Trophoblast cell (in vitro differentiated cells and primary cell): ENCODE results near the gene RARA.

Experiments used
- DNase-seq, 2 donors: peaks; one replicate each; pipeline ENCODE4 v3.0.0-alpha.2; 2016
- H2AFZ ChIP-seq: 2 replicates; pipeline ENCODE4 v1.6.1; 2013; ENCODE audit warnings: low read length, moderate library complexity, mild to moderate bottlenecking; ENCODE audit not compliant: insufficient read depth, poor library complexity
- H2AK5ac ChIP-seq: 2 replicates; pipeline ENCODE4 v1.6.1; 2013; ENCODE audit warnings: mild to moderate bottlenecking, low read length
- H2BK120ac ChIP-seq: 2 replicates; pipeline ENCODE4 v1.6.1; 2013; ENCODE audit warnings: low read length, mild to moderate bottlenecking, moderate library complexity; ENCODE audit not compliant: insufficient read depth, poor library complexity
- H2BK12ac ChIP-seq: 2 replicates; pipeline ENCODE4 v1.6.1; 2013; ENCODE audit warnings: mild to moderate bottlenecking, low read length, moderate library complexity
- H2BK5ac ChIP-seq: 2 replicates; pipeline ENCODE4 v1.6.1; 2013; ENCODE audit warnings: low read length, low read depth, moderate library complexity, mild to moderate bottlenecking; ENCODE audit not compliant: poor library complexity
- H3K14ac ChIP-seq: 2 replicates; pipeline ENCODE4 v1.6.1; 2013; ENCODE audit warnings: mild to moderate bottlenecking, low read length
- H3K18ac ChIP-seq: 2 replicates; pipeline ENCODE4 v1.6.1; 2013; ENCODE audit warnings: mild to moderate bottlenecking, low read length
- H3K23ac ChIP-seq: 2 replicates; pipeline ENCODE4 v1.6.1; 2013; ENCODE audit warnings: low read length
- H3K27ac ChIP-seq: 2 replicates; pipeline ENCODE4 v1.5.1; 2013; ENCODE audit warnings: low read depth, mild to moderate bottlenecking, inconsistent platforms, low read length, moderate library complexity
- H3K27me3 ChIP-seq: 2 replicates; pipeline ENCODE4 v1.6.1; 2013; ENCODE audit warnings: inconsistent platforms, mild to moderate bottlenecking, low read length, moderate library complexity; ENCODE audit not compliant: insufficient read depth
- H3K36me3 ChIP-seq, 2 experiments: 1 replicate in 1 of 2; 2 replicates in 1 of 2; pipeline ENCODE4 v1.6.1; 2013; ENCODE audit warnings: low read length in 2 of 2, mild to moderate bottlenecking in 2 of 2, moderate library complexity in 1 of 2; ENCODE audit not compliant: insufficient read depth in 2 of 2, control insufficient read depth in 1 of 2
- H3K4ac ChIP-seq: 2 replicates; pipeline ENCODE4 v1.6.1; 2013; ENCODE audit warnings: low read depth, mild to moderate bottlenecking, low read length, moderate library complexity
- H3K4me1 ChIP-seq, 2 experiments: 1 replicate in 1 of 2; 2 replicates in 1 of 2; pipeline ENCODE4 v1.6.1; 2013; ENCODE audit warnings: low read length in 2 of 2, mild to moderate bottlenecking in 2 of 2, moderate library complexity in 1 of 2; ENCODE audit not compliant: insufficient read depth in 2 of 2, control insufficient read depth in 1 of 2
- H3K4me2 ChIP-seq: 2 replicates; pipeline ENCODE4 v1.6.1; 2013; ENCODE audit warnings: inconsistent platforms, mild to moderate bottlenecking, low read length, moderate library complexity
- H3K4me3 ChIP-seq: 2 replicates; pipeline ENCODE4 v1.5.1; 2013; ENCODE audit warnings: mild to moderate bottlenecking, low read depth, low read length, inconsistent platforms
- H3K79me1 ChIP-seq: one replicate; pipeline ENCODE4 v1.6.1; 2013; ENCODE audit warnings: low read length
- H3K79me2 ChIP-seq: 2 replicates; pipeline ENCODE4 v1.6.1; 2013; ENCODE audit warnings: low read length, mild to moderate bottlenecking; ENCODE audit not compliant: control insufficient read depth, insufficient read depth, poor library complexity
- H3K9ac ChIP-seq: 2 replicates; pipeline ENCODE4 v1.6.1; 2013; ENCODE audit warnings: mild to moderate bottlenecking, low read length
- H3K9me3 ChIP-seq: 2 replicates; pipeline ENCODE4 v1.6.1; 2013; ENCODE audit warnings: low read depth, mild to moderate bottlenecking, control low read depth, inconsistent platforms, low read length; ENCODE audit not compliant: insufficient read depth
- H4K12ac ChIP-seq: 2 replicates; pipeline ENCODE4 v1.6.1; 2013; ENCODE audit warnings: low read depth, mild to moderate bottlenecking, low read length, moderate library complexity
- H4K8ac ChIP-seq: 2 replicates; pipeline ENCODE4 v1.6.1; 2013; ENCODE audit warnings: low read depth, mild to moderate bottlenecking, low read length, moderate library complexity
- H4K91ac ChIP-seq: one replicate; pipeline ENCODE4 v1.6.1; 2013; ENCODE audit warnings: low read depth, mild to moderate bottlenecking, low read length, moderate library complexity
- WGBS: extraction: QIAGEN DNeasy Blood & Tissue Kit; methylation state at CpG from one replicate; pipeline ENCODE4 v1.1.7; 2013; ENCODE audit warnings: missing lambda C conversion rate; ENCODE audit not compliant: insufficient read length, insufficient coverage; ENCODE audit errors: extremely low coverage; 5-methylcytosine and 5-hydroxymethylcytosine counted together

The RARA gene

DNA sequence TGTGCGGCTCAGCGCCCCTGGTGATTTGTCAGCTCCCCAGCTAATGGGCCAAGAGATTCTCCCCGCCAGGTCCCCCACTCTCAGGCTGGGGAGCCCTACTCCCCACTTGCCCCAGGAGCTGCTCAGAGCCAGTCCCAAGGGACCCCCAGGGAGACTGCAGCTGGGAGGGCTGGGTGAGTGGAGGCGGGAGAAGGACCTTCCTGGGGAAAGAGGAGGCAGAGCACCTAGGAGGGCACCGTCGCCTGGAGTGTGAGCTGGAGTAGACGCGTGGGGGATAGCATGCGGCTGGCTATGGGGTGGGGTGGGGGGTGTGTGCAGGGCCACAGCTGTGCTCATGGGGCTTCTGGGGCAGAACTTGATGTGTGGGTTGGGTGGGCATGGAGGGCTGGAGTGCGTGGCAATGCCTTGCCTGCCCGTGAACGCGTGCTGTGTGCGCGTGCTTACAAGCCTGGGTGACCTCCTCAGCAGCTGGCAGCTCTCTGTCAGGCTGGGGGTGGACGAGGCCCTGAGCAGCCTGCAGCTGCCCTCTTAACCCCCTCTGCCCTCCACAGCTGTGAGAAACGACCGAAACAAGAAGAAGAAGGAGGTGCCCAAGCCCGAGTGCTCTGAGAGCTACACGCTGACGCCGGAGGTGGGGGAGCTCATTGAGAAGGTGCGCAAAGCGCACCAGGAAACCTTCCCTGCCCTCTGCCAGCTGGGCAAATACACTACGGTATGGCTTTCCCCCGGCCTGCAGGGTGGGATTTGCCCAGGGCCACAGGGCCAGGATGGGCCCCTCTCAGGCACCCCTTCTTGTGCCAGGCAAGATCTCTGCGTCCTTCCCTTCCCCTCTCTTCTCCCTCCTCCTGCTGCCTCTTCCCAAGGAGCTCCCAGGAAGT, 42.6 kb downstream of the RARA start:
- H3K14ac ChIP-seq: no peak overlapping the region
- no peaks in the 10 kb centered on the region for H3K27me3 ChIP-seq
- H3K79me2 ChIP-seq: no peaks in the 10 kb centered on the region
- no peak overlapping the region for H4K12ac ChIP-seq
- no peak for DNase-seq
- peaks cover 10 to 21% of the 10 kb centered on the region in 2 experiments for H3K4me1 ChIP-seq
- H2BK120ac ChIP-seq: no peak overlapping the region
- H3K23ac ChIP-seq: no peak overlapping the region
- no peak overlapping the region for H2AFZ ChIP-seq
- no peak overlapping the region for H4K91ac ChIP-seq
- H3K4me3 ChIP-seq: no peak overlapping the region
- H3K36me3 ChIP-seq: peaks cover 54 to 57% of the 10 kb centered on the region in 2 experiments
- H3K9ac ChIP-seq: no peak overlapping the region
- no peak overlapping the region for H4K8ac ChIP-seq
- no peak overlapping the region for H2BK5ac ChIP-seq
- H3K4ac ChIP-seq: no peak overlapping the region
- no peak overlapping the region for H3K4me2 ChIP-seq
- no CpG with 5 or more reads among the region's 27 CpGs for WGBS
- H2AK5ac ChIP-seq: no peak overlapping the region
- no peak overlapping the region for H2BK12ac ChIP-seq
- H3K9me3 ChIP-seq: no peaks in the 10 kb centered on the region
- H3K79me1 ChIP-seq: no peaks in the 10 kb centered on the region
- peak overlapping the region; percentile 16 for H3K18ac ChIP-seq
- no peak overlapping the region for H3K27ac ChIP-seq

DNA sequence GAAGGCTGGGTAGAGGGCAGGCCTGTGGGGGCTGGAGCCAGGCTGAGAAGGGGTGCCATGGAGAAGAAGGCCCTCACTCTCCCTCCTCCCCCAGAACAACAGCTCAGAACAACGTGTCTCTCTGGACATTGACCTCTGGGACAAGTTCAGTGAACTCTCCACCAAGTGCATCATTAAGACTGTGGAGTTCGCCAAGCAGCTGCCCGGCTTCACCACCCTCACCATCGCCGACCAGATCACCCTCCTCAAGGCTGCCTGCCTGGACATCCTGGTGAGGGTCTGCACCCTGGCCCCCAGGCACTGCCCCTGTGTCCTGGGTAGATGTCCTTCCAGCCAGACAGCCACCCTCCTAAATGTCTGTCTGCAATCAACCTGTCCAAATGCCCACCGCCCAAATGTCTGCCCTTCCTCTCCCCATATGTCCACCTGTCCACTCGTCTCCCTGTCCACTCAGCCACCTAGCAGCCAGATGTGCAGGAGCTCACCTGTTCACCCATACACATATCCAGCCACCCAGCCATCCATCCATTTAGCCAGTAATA, 43.3 kb downstream of the RARA start:
- H3K36me3 ChIP-seq: peaks cover 54 to 57% of the 10 kb centered on the region in 2 experiments
- no peak overlapping the region for H3K14ac ChIP-seq
- H3K27ac ChIP-seq: no peak overlapping the region
- H3K4ac ChIP-seq: no peak overlapping the region
- H3K4me2 ChIP-seq: no peak overlapping the region
- no peak overlapping the region for H2AFZ ChIP-seq
- H3K79me2 ChIP-seq: no peaks in the 10 kb centered on the region
- no peak overlapping the region for H4K12ac ChIP-seq
- no peak overlapping the region for H2BK120ac ChIP-seq
- no peak for DNase-seq
- H3K18ac ChIP-seq: no peak overlapping the region
- no peak overlapping the region for H4K91ac ChIP-seq
- no peak overlapping the region for H4K8ac ChIP-seq
- H3K23ac ChIP-seq: no peak overlapping the region
- WGBS: no CpG with 5 or more reads among the region's 7 CpGs
- H3K4me1 ChIP-seq: peaks cover 10 to 15% of the 10 kb centered on the region in 2 experiments
- H3K4me3 ChIP-seq: no peak overlapping the region
- no peaks in the 10 kb centered on the region for H3K9me3 ChIP-seq
- H2BK5ac ChIP-seq: no peak overlapping the region
- H2BK12ac ChIP-seq: no peak overlapping the region
- H3K79me1 ChIP-seq: no peaks in the 10 kb centered on the region
- H3K27me3 ChIP-seq: no peaks in the 10 kb centered on the region
- H2AK5ac ChIP-seq: no peak overlapping the region
- H3K9ac ChIP-seq: no peak overlapping the region

DNA sequence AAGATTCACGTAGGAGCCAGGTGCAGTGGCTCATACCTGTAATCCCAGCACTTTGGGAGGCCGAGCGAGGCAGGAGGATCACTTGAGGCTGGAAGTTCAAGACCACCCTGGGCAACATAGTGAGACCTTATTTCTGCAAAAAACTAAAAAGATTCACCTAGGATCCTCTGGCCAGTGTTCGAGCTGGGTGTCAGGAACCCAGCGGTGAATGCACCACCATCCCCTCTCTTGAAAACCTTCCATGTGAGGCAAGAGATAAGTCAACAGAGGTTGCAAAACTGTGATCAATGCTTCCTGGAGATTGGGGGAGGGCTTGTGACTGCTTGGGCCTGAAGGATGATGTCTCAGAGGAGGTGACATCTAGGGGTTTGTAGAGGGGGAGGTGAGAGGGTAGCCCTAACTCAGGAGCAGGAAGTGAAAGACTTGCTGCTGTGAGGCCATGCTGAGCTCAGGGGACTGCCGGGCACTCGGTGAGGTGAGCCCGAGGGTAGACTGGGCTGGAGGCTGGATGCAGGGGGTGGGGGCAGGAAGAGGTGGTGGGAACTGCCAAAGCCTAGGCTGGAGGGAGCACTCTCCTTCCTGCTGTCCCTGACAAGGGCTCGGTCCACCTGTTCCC, 43.9 kb downstream of the RARA start:
- no CpG with 5 or more reads among the region's 9 CpGs for WGBS
- peaks cover 54 to 57% of the 10 kb centered on the region in 2 experiments for H3K36me3 ChIP-seq
- no peaks in the 10 kb centered on the region for H3K79me1 ChIP-seq
- H3K27ac ChIP-seq: no peak overlapping the region
- H3K79me2 ChIP-seq: no peaks in the 10 kb centered on the region
- H3K4me1 ChIP-seq: peaks cover 10 to 15% of the 10 kb centered on the region in 2 experiments
- no peaks in the 10 kb centered on the region for H3K27me3 ChIP-seq
- H4K8ac ChIP-seq: no peak overlapping the region
- H3K18ac ChIP-seq: no peak overlapping the region
- no peak overlapping the region for H2AK5ac ChIP-seq
- H3K4me2 ChIP-seq: no peak overlapping the region
- no peak overlapping the region for H3K4ac ChIP-seq
- H3K4me3 ChIP-seq: no peak overlapping the region
- no peak overlapping the region for H3K23ac ChIP-seq
- no peak overlapping the region for H4K12ac ChIP-seq
- H2BK120ac ChIP-seq: no peak overlapping the region
- H3K9ac ChIP-seq: no peak overlapping the region
- H2AFZ ChIP-seq: no peak overlapping the region
- DNase-seq: no peak
- H2BK5ac ChIP-seq: no peak overlapping the region
- no peak overlapping the region for H2BK12ac ChIP-seq
- H3K9me3 ChIP-seq: no peaks in the 10 kb centered on the region
- no peak overlapping the region for H3K14ac ChIP-seq
- no peak overlapping the region for H4K91ac ChIP-seq

DNA sequence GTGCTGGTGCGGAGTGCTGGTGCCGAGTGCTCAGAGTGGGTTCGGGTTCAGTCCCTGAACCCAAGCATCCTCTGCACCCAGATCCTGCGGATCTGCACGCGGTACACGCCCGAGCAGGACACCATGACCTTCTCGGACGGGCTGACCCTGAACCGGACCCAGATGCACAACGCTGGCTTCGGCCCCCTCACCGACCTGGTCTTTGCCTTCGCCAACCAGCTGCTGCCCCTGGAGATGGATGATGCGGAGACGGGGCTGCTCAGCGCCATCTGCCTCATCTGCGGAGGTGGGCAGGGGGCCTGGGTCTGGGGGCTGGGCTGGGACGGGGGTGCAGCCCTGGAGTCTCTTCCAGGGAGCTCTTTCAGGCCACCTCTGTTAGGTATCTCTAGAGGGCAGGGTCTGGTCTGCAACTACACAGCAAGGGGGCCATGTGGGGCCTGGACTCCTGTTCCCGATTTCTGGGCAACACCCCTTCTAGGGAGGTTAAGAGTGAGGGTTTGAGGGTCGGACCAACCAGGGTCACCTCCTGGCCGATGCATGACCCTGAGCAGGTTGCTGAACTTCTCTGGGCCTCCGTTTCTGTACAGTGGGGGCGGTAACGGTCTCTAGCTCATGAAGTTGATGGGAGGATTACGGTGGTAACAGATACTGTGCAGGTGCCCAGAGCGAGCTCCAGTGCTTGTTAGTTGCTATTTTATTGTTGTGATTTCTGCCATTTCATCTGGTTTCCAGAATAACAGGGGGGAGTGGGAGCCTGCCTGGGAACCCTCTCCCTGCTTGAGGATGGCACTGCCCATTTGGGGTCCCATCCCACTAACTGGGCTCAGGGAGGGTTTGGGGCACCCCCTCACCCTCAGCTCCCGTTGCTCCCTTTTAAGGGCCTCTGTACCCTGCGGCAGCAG, 45.5 kb downstream of the RARA start:
- Histone ChIP-seq H2BK120ac (no peak overlapping the region), H2AFZ (no peak overlapping the region), H4K12ac (no peak overlapping the region), H4K91ac (no peak overlapping the region), H3K36me3 (peaks cover 43 to 44% of the 10 kb centered on the region in 2 experiments), H3K14ac (no peak overlapping the region), H3K27ac (no peak overlapping the region), H2AK5ac (no peak overlapping the region), H3K79me2 (no peaks in the 10 kb centered on the region), H3K9ac (no peak overlapping the region), H3K79me1 (no peaks in the 10 kb centered on the region), H3K9me3 (no peaks in the 10 kb centered on the region), H3K4me1 (peaks cover 6 to 10% of the 10 kb centered on the region in 2 experiments), H4K8ac (no peak overlapping the region), H3K27me3 (no peaks in the 10 kb centered on the region), H3K4me2 (no peak overlapping the region), H3K23ac (no peak overlapping the region), H3K18ac (no peak overlapping the region), H3K4ac (no peak overlapping the region), H2BK12ac (no peak overlapping the region), H3K4me3 (no peak overlapping the region), H2BK5ac (no peak overlapping the region)
- WGBS: no CpG with 5 or more reads among the region's 30 CpGs
- no peak for DNase-seq
